ENCODE measurements around the gene ITGA7. TPM values are rescaled to one million over a fixed set of nuclear protein-coding genes. Genes with fewer than 3 reads are reported as not detected.
"Not testable (repeated sequence)": the region's sequence is repeated elsewhere in the genome, so short reads cannot be mapped to it uniquely, and the experiment has no call there.

The ITGA7 gene
- total RNA-seq, 1 donor: 13.9 TPM

DNA sequence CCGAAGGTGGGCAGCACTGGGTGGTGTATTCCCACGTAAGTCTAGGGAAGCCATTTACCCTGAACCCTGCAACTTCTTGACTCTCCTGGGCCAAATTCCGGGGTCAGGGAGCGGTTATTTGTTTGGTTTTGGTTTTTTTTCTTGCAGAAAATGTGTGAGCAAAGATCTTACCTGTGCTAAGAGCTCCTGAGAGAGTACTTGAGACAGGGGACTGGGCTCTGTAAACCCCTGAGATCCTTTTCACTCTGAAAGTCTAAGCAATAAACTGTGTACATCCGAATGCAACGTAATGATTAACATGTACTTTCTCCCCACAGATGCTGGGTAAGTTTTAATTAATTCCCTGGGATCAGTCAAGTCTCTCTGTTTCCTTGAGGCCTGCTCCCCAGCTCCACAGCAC lies 49.5 kb downstream of the ITGA7 start:
- no peak overlapping the region for H3K4me3 ChIP-seq (ENCODE audit: low read depth, low read length)
- DNase-seq (ENCODE audit: low read depth): no peak
- TF ChIP-seq, protein P1, sequence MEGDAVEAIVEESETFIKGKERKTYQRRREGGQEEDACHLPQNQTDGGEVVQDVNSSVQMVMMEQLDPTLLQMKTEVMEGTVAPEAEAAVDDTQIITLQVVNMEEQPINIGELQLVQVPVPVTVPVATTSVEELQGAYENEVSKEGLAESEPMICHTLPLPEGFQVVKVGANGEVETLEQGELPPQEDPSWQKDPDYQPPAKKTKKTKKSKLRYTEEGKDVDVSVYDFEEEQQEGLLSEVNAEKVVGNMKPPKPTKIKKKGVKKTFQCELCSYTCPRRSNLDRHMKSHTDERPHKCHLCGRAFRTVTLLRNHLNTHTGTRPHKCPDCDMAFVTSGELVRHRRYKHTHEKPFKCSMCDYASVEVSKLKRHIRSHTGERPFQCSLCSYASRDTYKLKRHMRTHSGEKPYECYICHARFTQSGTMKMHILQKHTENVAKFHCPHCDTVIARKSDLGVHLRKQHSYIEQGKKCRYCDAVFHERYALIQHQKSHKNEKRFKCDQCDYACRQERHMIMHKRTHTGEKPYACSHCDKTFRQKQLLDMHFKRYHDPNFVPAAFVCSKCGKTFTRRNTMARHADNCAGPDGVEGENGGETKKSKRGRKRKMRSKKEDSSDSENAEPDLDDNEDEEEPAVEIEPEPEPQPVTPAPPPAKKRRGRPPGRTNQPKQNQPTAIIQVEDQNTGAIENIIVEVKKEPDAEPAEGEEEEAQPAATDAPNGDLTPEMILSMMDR (IDR thresholded peaks at IDR 0.05; ENCODE audit: insufficient read depth, low read length): no peak

DNA sequence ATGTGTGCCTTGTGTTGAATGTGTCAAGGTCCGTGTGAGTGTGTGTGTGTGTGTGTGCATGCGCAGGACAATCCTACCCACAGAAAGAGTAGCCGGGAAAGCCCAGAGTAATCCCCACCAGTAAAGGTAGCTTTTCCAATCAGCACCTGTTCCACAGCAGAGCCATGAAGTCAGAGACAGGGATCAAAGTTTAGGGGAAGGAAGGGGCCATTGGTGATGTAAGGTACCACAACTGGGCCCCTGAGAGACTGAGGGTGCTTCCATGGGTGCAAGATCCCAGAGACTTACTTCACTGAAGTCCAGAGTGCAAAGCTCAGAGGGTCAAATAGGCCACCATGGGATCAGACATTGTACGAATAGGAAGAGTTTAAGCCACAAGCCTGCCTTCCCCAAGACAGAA lies 50.5 kb downstream of the ITGA7 start:
- TF ChIP-seq, protein P1 (IDR thresholded peaks at IDR 0.05; ENCODE audit: insufficient read depth, low read length): no peak
- DNase-seq (ENCODE audit: low read depth): no peak
- H3K4me3 ChIP-seq (ENCODE audit: low read depth, low read length): no peak overlapping the region

DNA sequence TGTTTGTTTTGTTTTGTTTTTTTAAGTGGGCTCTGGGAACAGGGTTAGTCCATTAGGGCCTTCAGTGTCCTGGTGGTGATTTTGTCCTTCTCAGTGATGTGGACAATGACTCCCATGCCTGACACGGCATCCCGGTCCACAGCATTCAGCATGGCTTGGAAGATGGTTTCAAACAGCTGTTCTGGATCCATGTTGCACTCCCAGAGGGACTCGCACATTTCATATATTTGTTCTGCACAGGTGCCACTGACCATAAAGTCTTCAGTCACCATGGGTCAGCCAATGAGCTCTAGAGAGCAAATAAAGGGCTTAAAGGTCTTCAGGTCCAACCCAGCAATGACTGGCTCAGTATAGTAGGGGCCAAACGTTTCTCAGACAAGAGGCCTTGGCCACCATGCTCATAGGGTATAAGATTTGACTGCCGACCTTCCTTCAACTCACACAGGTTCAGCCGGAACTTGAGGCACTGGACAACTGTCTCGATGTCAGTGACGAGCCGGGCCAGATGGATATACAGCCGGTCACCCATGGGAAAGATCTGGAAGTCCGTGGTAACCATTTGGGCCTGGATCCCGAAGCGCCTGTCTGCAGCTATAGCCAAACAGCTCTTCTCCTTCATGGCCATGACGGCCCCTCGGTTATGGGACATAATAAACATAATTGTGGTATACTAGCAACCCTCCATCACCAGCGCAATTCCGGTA lies 53.0 kb downstream of the ITGA7 start:
- no peak for DNase-seq (ENCODE audit: low read depth)
- TF ChIP-seq, protein P1 (IDR thresholded peaks at IDR 0.05; ENCODE audit: insufficient read depth, low read length): no peak
- H3K4me3 ChIP-seq (ENCODE audit: low read depth, low read length): no peak overlapping the region

DNA sequence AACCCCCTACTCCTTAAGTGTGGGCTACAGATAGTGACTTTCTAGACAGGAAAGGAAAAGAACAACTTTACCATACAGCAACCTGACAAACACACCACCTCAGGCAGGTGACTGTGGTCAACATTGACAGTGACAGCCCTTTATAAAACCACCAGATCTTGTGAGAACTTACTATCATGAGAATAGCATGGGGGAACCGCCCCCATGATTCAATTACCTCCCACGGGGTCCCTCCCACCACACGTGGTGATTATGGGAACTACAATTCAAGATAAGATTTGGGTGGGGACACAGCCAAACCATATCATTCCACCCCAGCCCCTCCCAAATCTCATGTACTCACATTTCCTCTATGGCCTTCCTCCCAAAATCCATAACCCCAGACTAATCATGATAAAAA lies 54.7 kb downstream of the ITGA7 start:
- no peak for DNase-seq (ENCODE audit: low read depth)
- no peak overlapping the region for H3K4me3 ChIP-seq (ENCODE audit: low read depth, low read length)
- TF ChIP-seq, protein P1 (IDR thresholded peaks at IDR 0.05; ENCODE audit: insufficient read depth, low read length): no peak

DNA sequence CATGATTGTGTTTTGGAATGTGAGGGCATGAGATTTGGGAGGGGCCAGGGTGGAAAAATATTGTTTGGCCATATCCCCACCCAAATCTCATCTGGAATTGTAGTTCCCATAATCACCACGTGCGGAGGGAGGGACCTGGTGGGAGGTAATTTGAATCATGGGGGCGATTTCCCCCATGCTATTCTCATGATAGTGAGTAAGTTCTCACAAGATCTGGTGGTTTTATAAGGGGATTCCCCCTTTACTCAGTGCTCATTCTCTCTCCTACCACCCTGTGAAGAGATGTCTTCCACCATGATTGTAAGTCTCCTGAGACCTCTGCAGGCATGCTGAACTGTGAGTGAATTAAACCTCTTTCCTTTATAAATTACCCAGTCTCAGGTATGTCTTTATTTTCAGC lies 55.4 kb downstream of the ITGA7 start:
- DNase-seq (ENCODE audit: low read depth): no peak
- no peak overlapping the region for H3K4me3 ChIP-seq (ENCODE audit: low read depth, low read length)
- TF ChIP-seq, protein P1 (IDR thresholded peaks at IDR 0.05; ENCODE audit: insufficient read depth, low read length): no peak

DNA sequence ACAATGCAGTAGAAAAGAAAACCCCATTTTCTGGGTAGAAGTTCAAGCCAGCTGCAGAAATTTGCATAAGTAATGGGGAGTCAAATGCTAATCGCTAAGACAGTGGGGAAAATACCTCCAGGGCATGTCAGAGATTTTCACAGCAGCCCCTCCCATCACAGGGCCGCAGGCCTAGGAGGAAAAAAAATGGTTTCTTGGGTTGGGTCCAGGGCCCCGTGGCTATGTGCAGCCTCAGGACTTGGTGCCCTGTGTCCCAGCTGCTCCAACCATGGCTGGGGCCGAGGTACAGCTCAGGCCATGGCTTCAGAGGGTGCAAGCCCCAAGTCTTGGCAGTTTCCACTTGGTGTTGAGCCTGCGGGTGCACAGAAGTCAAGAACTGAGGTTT lies 56.4 kb downstream of the ITGA7 start:
- no peak overlapping the region for H3K4me3 ChIP-seq (ENCODE audit: low read depth, low read length)
- DNase-seq (ENCODE audit: low read depth): no peak
- TF ChIP-seq, protein P1 (IDR thresholded peaks at IDR 0.05; ENCODE audit: insufficient read depth, low read length): no peak

DNA sequence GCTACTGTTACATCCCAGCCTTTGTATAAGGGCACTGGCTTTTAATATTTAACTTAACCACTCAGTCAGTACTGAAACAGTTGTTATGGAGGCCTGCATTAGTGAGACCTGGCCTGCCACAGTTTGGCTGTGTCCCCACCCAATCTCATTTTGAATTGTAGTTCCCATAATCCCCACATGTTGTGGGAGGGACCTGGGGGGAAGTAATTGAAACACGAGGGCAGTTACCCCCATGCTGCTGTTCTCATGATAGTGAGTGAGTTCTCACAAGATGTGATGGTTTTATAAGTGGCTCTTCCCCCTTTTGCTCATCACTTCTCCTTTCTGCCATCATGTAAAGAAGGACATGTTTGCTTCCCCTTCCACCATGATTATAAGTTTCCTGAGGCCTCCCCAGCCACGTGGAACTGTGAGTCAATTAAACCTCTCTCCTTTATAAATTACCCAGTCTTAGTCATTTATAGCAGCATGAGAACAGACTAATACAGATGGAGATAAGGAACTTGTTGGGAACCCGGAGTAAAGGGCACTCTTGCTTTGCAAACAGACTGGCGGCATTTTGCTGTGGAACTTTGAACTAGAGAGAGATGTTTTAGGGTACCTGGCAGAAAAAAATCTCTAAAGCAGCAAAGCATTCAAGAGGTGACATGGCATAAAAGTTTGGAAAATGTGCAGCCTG lies 56.9 kb downstream of the ITGA7 start:
- not testable (repeated sequence) for DNase-seq (ENCODE audit: low read depth); H3K4me3 ChIP-seq (ENCODE audit: low read depth, low read length)
